Body of pancreas (tissue), 4 donors: ENCODE data around the gene YBX1. TPM values are rescaled to one million over a fixed set of nuclear protein-coding genes. Genes with fewer than 3 reads are reported as not detected.
A peak's percentile ranks its signal among the peaks of the same experiment; 100 is the strongest.
"Not testable (repeated sequence)": the region's sequence is repeated elsewhere in the genome, so short reads cannot be mapped to it uniquely, and the experiment has no call there.

ENCODE experiments used
- ATAC-seq: fragments of 150-250 bp; one replicate; pipeline ENCODE4 v1.9.1; 2016
- DNase-seq, 4 donors: peaks; one replicate each; pipeline ENCODE4 v3.0.0-alpha.2; 2019
- H3K27ac ChIP-seq, 4 donors: fragments of 200-600 bp; sonication (generic); 1 replicate in 3 of 4; 2 replicates in 1 of 4; pipeline versions ENCODE4 v1.5.1 to v1.6.1; 2016 to 2019; ENCODE audit warnings: mild to moderate bottlenecking in 1 of 4, mixed read lengths in 1 of 4, moderate library complexity in 1 of 4
- H3K27me3 ChIP-seq, 2 donors: fragments of 200-600 bp; sonication (generic); one replicate each; pipeline ENCODE4 v1.6.0; 2016; ENCODE audit warnings: mild to moderate bottlenecking in 1 of 2
- H3K36me3 ChIP-seq, 2 donors: fragments of 200-600 bp; sonication (generic); replicated peaks in 1 of 2; 2 replicates each; pipeline ENCODE4 v1.5.1; 2016; ENCODE audit warnings: low read depth in 2 of 2; ENCODE audit not compliant: insufficient read depth in 1 of 2
- H3K4me1 ChIP-seq: fragments of 200-600 bp; sonication (generic); one replicate; pipeline ENCODE4 v1.6.0; 2016
- H3K4me3 ChIP-seq, 2 donors: fragments of 200-600 bp; sonication (generic); 1 replicate in 1 of 2; 2 replicates in 1 of 2; pipeline ENCODE4 v1.5.1; 2016 to 2019
- H3K9me3 ChIP-seq, 3 donors: fragments of 200-600 bp; sonication (generic); 1 replicate in 2 of 3; 2 replicates in 1 of 3; pipeline ENCODE4 v1.5.1; 2016
- CTCF ChIP-seq, 7 experiments: fragments of 450-650 bp in 4 of 7; fragments of 200-600 bp in 3 of 7; sonication (generic) in 3 of 7; IDR thresholded peaks; one replicate each; pipeline ENCODE4 v1.5.1; 2016 to 2019; ENCODE audit warnings: antibody characterized with exemption in 7 of 7
- POLR2A ChIP-seq, 3 donors: fragments of 450-650 bp; IDR thresholded peaks; one replicate each; pipeline ENCODE4 v1.6.1; 2016; ENCODE audit warnings: antibody characterized with exemption in 3 of 3, mild to moderate bottlenecking in 2 of 3
- WGBS, 2 donors: methylation state at CpG; one replicate each; pipeline ENCODE4 v1.1.5; 2017; 5-methylcytosine and 5-hydroxymethylcytosine counted together
- intact Hi-C: fragments of 100-400 bp; cut with DNase I; formaldehyde crosslinking; loops from one replicate; pipeline ENCODE4 v1.15.1; 2023
- total RNA-seq, 2 donors: library from RNA; depleted of rRNA; stranded (reverse); fragments of >200 nt; gene quantifications; one replicate each; pipeline ENCODE4 v1.1.0, GENCODE V29; 2016

Gene YBX1
- total RNA-seq, 2 donors from 2014 or later = 131 to 170 TPM

- ATAC-seq (no peak), DNase-seq (no peak)
- TF ChIP-seq POLR2A (IDR thresholded peaks at IDR 0.05) (no peak), CTCF (IDR thresholded peaks at IDR 0.05) (no peak)
- no peak overlapping the region for H3K27ac ChIP-seq
- no peaks in the 10 kb centered on the region for H3K27me3 ChIP-seq
- H3K9me3 ChIP-seq = no peaks in the 10 kb centered on the region
- H3K4me3 ChIP-seq = no peak overlapping the region
- H3K36me3 ChIP-seq = no peaks in the 10 kb centered on the region
- 83 to 87% methylated on average over 10 of the region's 10 CpGs for WGBS, 2 donors
- peaks cover 29% of the 10 kb centered on the region for H3K4me1 ChIP-seq
- intact Hi-C loops = loop anchor here (10.0 kb wide), 1 partner anchor 85 kb away; the partner anchor contains the start of genes C1orf50 and P3H1
Observed at GRCh38 chr1:42679364-42679983, 2.7 kb upstream of the YBX1 start.

GRCh38 chr1:42680055-42680454, 2.2 kb upstream of the YBX1 start:
- H3K4me1 ChIP-seq = peaks cover 35% of the 10 kb centered on the region
- H3K4me3 ChIP-seq = peak overlapping the region in 1 of 2 donors; percentile 88
- no peaks in the 10 kb centered on the region for H3K36me3 ChIP-seq
- DNase-seq = no peak
- no peak for ATAC-seq
- no peak for TF ChIP-seq POLR2A (IDR thresholded peaks at IDR 0.05)
- no peak for TF ChIP-seq CTCF (IDR thresholded peaks at IDR 0.05)
- intact Hi-C loops = no loop called here
- WGBS, 2 donors = 57 to 70% methylated on average over 2 of the region's 2 CpGs
- H3K9me3 ChIP-seq = no peaks in the 10 kb centered on the region
- H3K27me3 ChIP-seq = no peaks in the 10 kb centered on the region
- H3K27ac ChIP-seq = no peak overlapping the region

- no peak for DNase-seq
- no peak for ATAC-seq
- no peak for TF ChIP-seq CTCF (IDR thresholded peaks at IDR 0.05)
- no peak for TF ChIP-seq POLR2A (IDR thresholded peaks at IDR 0.05)
- H3K4me3 ChIP-seq = peak overlapping the region; percentile 7 to 88
- H3K27me3 ChIP-seq = no peaks in the 10 kb centered on the region
- no peaks in the 10 kb centered on the region for H3K36me3 ChIP-seq
- peaks cover 46% of the 10 kb centered on the region for H3K4me1 ChIP-seq
- no peaks in the 10 kb centered on the region for H3K9me3 ChIP-seq
- 2 to 5% methylated on average over 18 of the region's 18 CpGs for WGBS, 2 donors
- intact Hi-C loops = no loop called here
- H3K27ac ChIP-seq = peak overlapping the region; percentile 57 to 94 (median 88)
Observed at GRCh38 chr1:42680921-42681683, 1.1 kb upstream of the YBX1 start.

- 0% methylated on average over 9 of the region's 33 CpGs; no CpG with 5 or more reads in 1 of the 2 donors for WGBS, 2 donors
Observed at GRCh38 chr1:42682484-42682738, 193 bp downstream of the YBX1 start.

GRCh38 chr1:42682739-42683531, 717 bp downstream of the YBX1 start:
- Histone ChIP-seq H3K4me3 (peak overlapping the region; percentile 71 to 88), H3K27ac (peak overlapping the region; percentile 87 to 94 (median 88)), H3K4me1 (peaks cover 63% of the 10 kb centered on the region), H3K9me3 (no peaks in the 10 kb centered on the region), H3K27me3 (no peaks in the 10 kb centered on the region), H3K36me3 (no peaks in the 10 kb centered on the region)
- DNase-seq (peak; percentile 64 to 79 (median 71)), ATAC-seq (peak; percentile 58)
- TF ChIP-seq CTCF (IDR thresholded peaks at IDR 0.05) (peak in 1 of 7 experiments; percentile 14), POLR2A (IDR thresholded peaks at IDR 0.05) (peak in 1 of 3 donors; percentile 18)
- intact Hi-C loops = no loop called here
- 0 to 1% methylated on average over 23 to 56 of the region's 103 CpGs for WGBS, 2 donors

More at GRCh38 chr1:42682484-42682738, 193 bp downstream of the YBX1 start:
- intact Hi-C loops, H3K27me3 ChIP-seq, H3K9me3 ChIP-seq, H3K36me3 ChIP-seq, DNase-seq: not testable (repeated sequence)
- Histone ChIP-seq H3K27ac (peak overlapping the region; percentile 87 to 94 (median 88)), H3K4me3 (peak overlapping the region; percentile 71 to 88), H3K4me1 (peaks cover 57% of the 10 kb centered on the region)
- ATAC-seq = peak; percentile 18
